Duodenal mucosa (tissue), 2 donors: ENCODE data around the gene FLNB.
A peak's percentile ranks its signal among the peaks of the same experiment; 100 is the strongest.

ENCODE experiments used
- H3K27ac ChIP-seq: one replicate; pipeline ENCODE4 v1.7.0; 2013; ENCODE audit warnings: low read depth, low read length
- H3K27me3 ChIP-seq, 2 donors: one replicate each; pipeline ENCODE4 v1.7.0; 2013; ENCODE audit warnings: low read length in 2 of 2, control low read depth in 1 of 2; ENCODE audit not compliant: insufficient read depth in 2 of 2, control insufficient read depth in 1 of 2
- H3K36me3 ChIP-seq, 2 donors: one replicate each; pipeline ENCODE4 v1.7.0; 2013; ENCODE audit warnings: low read length in 2 of 2, control low read depth in 1 of 2; ENCODE audit not compliant: insufficient read depth in 2 of 2, control insufficient read depth in 1 of 2
- H3K4me1 ChIP-seq, 2 donors: one replicate each; pipeline ENCODE4 v1.7.0; 2013; ENCODE audit warnings: low read length in 2 of 2, control low read depth in 1 of 2; ENCODE audit not compliant: insufficient read depth in 2 of 2, control insufficient read depth in 1 of 2
- H3K4me3 ChIP-seq, 2 donors: one replicate each; pipeline ENCODE4 v1.7.0; 2013; ENCODE audit warnings: low read length in 2 of 2, low read depth in 1 of 2
- H3K9ac ChIP-seq, 2 donors: one replicate each; pipeline ENCODE4 v1.7.0; 2013; ENCODE audit warnings: low read length in 2 of 2, low read depth in 1 of 2
- H3K9me3 ChIP-seq, 2 donors: one replicate each; pipeline ENCODE4 v1.7.0; 2013; ENCODE audit warnings: low read length in 2 of 2, control low read depth in 1 of 2; ENCODE audit not compliant: control insufficient read depth in 1 of 2

FLNB gene

DNA sequence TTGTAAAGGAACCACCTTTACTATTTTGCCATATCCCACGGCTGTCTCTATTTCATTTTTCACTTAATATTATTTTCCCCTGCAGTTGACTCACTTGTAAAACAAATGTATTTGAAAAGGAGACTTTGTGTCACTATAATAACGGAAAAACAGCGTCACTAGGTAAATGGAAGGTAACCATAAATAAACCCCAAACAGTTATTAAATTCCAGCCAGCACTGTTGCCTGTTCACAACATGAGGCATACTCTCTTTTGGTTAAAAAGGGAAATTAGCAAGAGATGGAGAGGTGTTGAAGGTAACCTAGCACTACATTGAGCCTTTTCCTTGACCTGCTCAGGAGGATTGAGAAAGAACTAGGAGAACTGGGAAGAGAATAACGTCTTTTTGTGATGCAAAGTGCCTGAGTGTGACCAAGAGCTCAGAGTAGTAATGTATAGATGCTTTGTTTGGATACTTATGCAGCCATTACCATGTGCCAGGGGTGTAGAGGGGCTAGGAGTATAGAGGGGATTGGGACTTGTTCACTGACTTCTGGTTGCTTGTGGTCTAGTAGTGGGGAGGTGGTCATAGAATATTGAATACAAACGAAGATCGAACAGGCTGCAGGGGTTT, 19.6 kb downstream of the FLNB start:
- H3K4me1 ChIP-seq = peaks cover 11 to 22% of the 10 kb centered on the region in 2 donors
- no peak overlapping the region for H3K9ac ChIP-seq
- H3K9me3 ChIP-seq = no peaks in the 10 kb centered on the region
- H3K36me3 ChIP-seq = no peaks in the 10 kb centered on the region
- H3K27ac ChIP-seq = no peak overlapping the region
- no peak overlapping the region for H3K4me3 ChIP-seq
- no peaks in the 10 kb centered on the region for H3K27me3 ChIP-seq

DNA sequence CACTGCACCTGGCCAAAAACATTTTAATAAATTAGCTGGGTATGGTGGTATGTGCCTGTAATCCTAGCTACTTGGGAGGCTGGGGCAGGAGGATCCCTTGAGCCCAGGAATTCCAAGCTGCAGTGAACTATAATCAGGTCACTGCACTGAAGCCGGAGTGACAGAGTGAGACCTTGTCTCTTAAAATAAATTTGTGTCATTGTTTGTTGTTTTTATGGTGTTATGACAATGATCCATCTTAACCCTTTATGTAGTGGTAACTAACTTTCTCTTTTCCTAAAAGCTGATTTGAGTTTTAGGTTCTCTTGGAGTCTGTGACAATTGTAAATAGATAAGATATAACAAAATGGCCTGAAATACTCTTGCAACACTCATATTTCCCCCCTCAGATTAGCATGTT, 20.7 kb downstream of the FLNB start:
- Histone ChIP-seq H3K36me3 (no peaks in the 10 kb centered on the region), H3K4me3 (no peak overlapping the region), H3K9ac (no peak overlapping the region), H3K27ac (no peak overlapping the region), H3K9me3 (no peaks in the 10 kb centered on the region), H3K27me3 (no peaks in the 10 kb centered on the region), H3K4me1 (peaks cover 11 to 21% of the 10 kb centered on the region in 2 donors)

DNA sequence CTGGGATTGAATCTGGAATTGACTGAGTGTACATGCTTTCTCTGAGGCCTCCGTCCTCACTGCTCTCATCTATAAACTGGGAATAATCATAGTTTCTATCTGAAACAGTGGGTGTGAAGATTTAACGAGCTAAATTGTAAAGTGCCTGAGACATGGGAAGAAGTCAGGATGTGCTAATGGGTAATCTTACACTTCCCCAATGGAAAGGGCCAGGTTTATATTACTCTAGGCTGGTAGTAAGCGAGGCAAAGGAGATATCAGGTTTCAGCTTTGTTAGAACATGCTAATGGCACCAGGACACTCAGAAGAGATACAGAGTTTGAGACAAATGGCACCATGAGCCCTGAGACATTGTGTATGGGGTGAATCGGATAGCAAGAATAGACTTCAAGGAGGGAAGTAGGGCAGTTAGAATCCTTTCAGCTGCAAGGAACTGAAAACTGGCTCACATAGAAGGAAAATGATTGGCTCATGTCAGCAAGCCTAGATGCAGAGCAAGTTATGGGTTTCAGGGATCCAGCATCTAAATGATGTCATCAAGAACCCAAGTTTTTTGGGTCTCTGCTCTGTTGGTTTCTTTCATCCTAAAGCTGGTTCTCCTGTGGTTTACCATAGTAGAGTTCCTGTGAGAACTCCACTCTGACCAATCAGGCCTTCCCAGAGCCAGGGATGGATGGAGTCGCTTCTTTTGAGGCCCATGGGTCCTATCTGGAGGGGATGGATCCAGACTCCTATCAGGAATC, 21.8 kb downstream of the FLNB start:
- Histone ChIP-seq H3K27me3 (no peaks in the 10 kb centered on the region), H3K4me1 (peaks cover 16 to 23% of the 10 kb centered on the region in 2 donors), H3K27ac (no peak overlapping the region)

DNA sequence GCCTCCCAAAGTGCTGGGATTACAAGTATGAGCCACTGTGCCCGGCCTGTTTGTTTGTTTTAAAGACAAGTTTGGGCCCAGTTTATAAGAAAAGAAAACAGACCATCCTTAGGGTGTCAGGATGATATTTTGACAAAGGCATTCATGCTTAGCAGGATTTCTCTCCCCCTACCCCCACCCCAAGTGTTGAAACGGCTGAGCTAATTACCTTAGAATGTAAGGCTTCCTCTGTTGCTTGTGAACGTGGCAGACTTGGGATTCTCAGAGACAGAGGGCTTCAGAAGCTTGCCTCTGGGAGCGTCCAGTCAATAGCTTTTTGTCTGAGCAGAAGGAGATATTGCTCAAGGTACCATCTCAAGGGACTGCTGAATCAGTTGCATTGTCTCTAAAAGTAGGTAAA, 24.0 kb downstream of the FLNB start:
- H3K4me3 ChIP-seq = no peak overlapping the region
- no peak overlapping the region for H3K27ac ChIP-seq
- peaks cover 0 to 5% of the 10 kb centered on the region in 2 donors for H3K36me3 ChIP-seq
- H3K9ac ChIP-seq = no peak overlapping the region
- H3K9me3 ChIP-seq = no peaks in the 10 kb centered on the region
- H3K27me3 ChIP-seq = no peaks in the 10 kb centered on the region
- peaks cover 22 to 27% of the 10 kb centered on the region in 2 donors for H3K4me1 ChIP-seq

More for the DNA sequence above, 21.8 kb downstream of the FLNB start:
- H3K36me3 ChIP-seq = peaks cover 0 to 4% of the 10 kb centered on the region in 2 donors
- no peak overlapping the region for H3K4me3 ChIP-seq
- H3K9me3 ChIP-seq = no peaks in the 10 kb centered on the region
- no peak overlapping the region for H3K9ac ChIP-seq

DNA sequence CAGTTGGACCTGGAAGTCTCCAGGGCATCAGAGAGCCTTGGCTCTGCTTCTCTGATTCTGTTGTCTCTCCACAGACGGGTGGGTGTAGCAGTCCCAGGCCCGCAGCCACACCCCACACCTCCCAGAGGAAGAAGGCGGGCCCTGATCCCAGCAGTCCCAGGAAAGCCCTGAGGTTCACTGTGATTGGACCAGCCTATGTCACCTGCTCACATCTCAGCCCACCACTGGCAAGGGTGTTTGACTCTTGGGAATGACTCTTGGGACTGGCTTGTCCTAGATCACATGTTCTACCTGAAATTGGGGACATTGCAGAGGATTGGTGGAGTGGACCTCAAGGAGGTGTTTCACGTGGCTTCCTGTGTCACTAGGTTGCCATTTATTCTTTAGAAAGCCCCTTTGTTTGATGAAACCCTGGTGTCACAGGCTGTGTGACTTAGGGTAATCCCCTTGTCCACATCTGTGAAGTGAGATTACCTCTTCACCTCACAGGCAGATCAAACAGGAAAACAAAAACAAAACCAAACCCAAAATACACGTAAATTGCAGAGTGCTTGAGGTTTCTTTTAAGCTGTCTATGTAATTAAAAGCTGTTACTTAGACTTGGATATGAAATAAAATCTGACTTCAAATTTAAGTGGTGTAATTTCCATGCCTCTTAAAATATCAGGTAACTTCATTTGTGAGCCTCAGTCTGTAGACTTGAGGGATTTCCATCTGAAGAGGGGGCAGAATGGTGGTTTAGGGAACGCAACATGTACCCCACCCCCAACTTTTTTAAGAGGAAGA, 26.7 kb downstream of the FLNB start:
- peaks cover 0 to 7% of the 10 kb centered on the region in 2 donors for H3K36me3 ChIP-seq
- peaks cover 33 to 43% of the 10 kb centered on the region in 2 donors for H3K4me1 ChIP-seq
- no peak overlapping the region for H3K9ac ChIP-seq
- no peak overlapping the region for H3K4me3 ChIP-seq
- H3K27me3 ChIP-seq = no peaks in the 10 kb centered on the region
- H3K27ac ChIP-seq = no peak overlapping the region
- no peaks in the 10 kb centered on the region for H3K9me3 ChIP-seq

DNA sequence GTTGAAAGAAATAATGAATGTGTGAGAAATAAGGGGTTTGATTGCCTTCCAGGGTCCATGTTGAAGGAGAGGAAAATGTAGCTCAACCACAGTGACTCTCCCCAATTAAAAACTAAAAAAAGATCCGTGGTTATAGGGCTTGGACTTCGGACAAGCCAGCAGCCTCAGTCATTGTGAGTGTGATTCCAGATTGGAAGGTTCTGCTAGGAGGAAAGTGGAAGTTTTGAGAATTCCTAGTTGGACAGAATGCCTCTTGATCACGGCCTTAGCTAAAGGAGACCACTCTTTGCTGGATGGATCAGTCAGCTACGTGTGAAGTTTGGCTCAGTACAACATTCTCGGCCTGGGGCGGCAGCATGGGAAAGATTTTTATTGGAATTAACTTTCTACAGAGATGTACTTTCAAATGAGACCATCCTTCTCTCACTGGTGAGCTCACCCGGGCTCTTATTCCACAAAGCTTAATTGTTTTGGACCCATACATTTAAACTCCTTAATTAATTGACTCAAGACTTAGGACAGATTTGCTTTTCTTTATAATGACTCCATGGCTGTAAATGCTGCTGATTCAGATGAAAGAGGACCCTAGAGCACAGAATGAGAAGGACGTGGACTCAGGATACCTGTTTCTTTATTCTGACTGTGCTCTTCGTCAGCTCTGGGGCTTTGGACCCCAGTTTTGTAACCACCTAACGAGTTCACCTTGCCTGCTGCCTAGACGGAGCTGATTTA, 27.5 kb downstream of the FLNB start:
- no peak overlapping the region for H3K27ac ChIP-seq
- H3K36me3 ChIP-seq = peaks cover 0 to 7% of the 10 kb centered on the region in 2 donors
- H3K9ac ChIP-seq = peak overlapping the region in 1 of 2 donors; percentile 16
- H3K4me1 ChIP-seq = peaks cover 39 to 48% of the 10 kb centered on the region in 2 donors
- H3K4me3 ChIP-seq = no peak overlapping the region
- H3K27me3 ChIP-seq = no peaks in the 10 kb centered on the region
- no peaks in the 10 kb centered on the region for H3K9me3 ChIP-seq

DNA sequence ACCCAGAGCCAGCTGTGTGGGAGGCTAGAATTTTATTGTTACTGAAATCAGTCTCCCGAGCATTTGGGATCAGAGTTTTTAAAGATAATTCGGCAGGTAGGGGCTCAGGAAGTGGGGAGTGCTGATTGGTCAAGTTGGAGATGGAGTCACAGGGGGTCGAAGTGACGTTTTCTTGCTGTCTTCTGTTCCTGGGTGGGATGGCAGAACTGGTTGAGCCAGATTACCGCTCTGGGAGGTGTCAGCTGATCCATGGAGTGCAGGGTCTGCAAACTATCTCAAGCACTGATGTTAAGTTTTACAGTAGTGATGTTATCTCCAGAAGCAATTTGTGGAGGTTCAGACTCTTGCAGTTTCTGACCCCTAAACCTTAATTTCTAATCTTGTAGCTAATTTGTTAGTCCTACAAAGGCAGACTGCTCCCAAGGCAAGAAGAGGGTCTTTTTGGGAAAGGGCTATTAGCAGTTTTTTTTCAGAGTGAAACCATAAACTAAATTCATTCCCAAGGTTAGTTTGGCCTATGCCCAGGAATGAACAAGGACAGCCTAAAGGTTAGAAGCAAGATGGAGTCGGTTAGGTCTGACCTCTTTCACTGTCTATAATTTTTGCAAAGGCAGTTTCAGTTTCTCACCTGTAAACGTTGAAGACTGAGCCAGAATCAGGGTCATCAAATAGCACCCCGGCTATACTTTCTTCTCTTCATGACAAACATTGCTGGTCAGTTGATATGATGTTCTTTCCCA, 28.2 kb downstream of the FLNB start:
- Histone ChIP-seq H3K27me3 (no peaks in the 10 kb centered on the region), H3K36me3 (peaks cover 0 to 7% of the 10 kb centered on the region in 2 donors), H3K9ac (no peak overlapping the region), H3K4me1 (peaks cover 46 to 56% of the 10 kb centered on the region in 2 donors), H3K4me3 (no peak overlapping the region), H3K27ac (no peak overlapping the region), H3K9me3 (no peaks in the 10 kb centered on the region)

DNA sequence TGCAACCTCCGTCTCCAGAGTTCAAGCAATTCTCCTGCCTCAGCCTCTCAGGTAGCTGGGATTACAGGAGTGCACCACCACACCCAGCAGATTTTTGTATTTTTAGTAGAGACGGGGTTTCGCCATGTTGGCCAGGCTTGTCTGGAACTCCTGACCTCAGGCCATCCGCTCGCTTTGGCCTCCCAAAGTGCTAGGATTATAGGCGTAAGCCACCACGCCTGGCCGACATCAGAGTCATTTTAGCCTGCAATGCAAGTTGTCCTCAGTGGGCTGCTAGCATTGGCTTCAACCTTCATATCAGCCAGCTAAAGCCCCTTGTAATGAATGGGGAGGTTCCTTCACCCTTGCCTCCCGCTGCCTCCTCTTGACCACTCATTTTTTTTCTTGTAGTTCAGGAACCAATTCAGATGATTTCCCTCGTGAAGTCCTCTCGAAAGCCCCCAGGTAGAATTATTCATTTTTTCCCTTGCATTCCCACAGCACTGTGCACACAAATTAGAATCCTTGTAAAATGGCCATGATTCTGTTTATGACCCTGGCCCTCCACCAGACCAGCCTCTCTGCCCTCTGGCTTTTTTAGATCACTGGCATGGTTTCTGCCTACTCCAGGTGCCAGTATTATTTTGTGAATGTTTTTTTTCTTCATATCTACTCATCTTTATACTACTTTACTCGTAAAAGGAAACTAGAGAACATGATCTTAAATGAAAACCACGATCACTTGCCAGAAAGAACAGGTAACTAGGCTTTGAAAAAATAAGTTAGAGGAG, 29.1 kb downstream of the FLNB start:
- no peak overlapping the region for H3K9ac ChIP-seq
- H3K27me3 ChIP-seq = no peaks in the 10 kb centered on the region
- no peaks in the 10 kb centered on the region for H3K9me3 ChIP-seq
- H3K27ac ChIP-seq = no peak overlapping the region
- H3K36me3 ChIP-seq = peaks cover 0 to 7% of the 10 kb centered on the region in 2 donors
- peaks cover 52 to 62% of the 10 kb centered on the region in 2 donors for H3K4me1 ChIP-seq
- no peak overlapping the region for H3K4me3 ChIP-seq
